WI38 (cell line): ENCODE measurements around the gene ZNF367.
"Not testable (repeated sequence)": the region's sequence is repeated elsewhere in the genome, so short reads cannot be mapped to it uniquely, and the experiment has no call there.

Experiments used
- H3K4me3 ChIP-seq: 2 replicates; pipeline ENCODE4 v1.5.1; 2011; ENCODE audit warnings: low read depth, mild to moderate bottlenecking, control low read depth, low read length
- TF ChIP-seq, protein P1 (sequence below): IDR thresholded peaks from 2 replicates; pipeline ENCODE4 v1.5.1; 2012; ENCODE audit warnings: low read depth, mild to moderate bottlenecking, control low read depth, low read length

ZNF367 gene

GRCh38 chr9:96376891-96377874, 41.0 kb downstream of the ZNF367 start:
- TF ChIP-seq, protein P1, sequence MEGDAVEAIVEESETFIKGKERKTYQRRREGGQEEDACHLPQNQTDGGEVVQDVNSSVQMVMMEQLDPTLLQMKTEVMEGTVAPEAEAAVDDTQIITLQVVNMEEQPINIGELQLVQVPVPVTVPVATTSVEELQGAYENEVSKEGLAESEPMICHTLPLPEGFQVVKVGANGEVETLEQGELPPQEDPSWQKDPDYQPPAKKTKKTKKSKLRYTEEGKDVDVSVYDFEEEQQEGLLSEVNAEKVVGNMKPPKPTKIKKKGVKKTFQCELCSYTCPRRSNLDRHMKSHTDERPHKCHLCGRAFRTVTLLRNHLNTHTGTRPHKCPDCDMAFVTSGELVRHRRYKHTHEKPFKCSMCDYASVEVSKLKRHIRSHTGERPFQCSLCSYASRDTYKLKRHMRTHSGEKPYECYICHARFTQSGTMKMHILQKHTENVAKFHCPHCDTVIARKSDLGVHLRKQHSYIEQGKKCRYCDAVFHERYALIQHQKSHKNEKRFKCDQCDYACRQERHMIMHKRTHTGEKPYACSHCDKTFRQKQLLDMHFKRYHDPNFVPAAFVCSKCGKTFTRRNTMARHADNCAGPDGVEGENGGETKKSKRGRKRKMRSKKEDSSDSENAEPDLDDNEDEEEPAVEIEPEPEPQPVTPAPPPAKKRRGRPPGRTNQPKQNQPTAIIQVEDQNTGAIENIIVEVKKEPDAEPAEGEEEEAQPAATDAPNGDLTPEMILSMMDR, result no peak
- H3K4me3 ChIP-seq, result no peak overlapping the region

- not testable (repeated sequence) for H3K4me3 ChIP-seq
These were observed 42.7 kb downstream of the ZNF367 start for GRCh38 chr9:96375507-96375906.

DNA sequence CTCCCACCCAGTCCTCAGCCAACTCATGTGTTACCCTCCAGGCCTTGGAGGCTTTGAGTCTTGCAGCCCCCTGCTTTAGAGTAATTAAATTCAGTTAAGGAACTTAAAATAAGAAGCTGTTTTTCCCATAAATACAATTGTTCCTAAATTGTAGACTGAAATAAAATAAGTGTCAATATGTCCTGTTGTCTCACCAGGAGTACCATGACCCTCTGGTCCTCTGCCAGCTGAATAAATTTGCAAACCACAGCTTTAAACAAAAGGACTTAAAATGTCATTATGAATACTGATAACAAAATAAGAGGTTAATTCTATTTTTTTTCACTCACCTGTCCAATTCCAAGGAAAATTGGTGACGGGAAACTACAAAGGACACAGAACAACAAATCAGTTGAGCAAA, 50.2 kb downstream of the ZNF367 start:
- TF ChIP-seq, protein P1, result no peak
- no peak overlapping the region for H3K4me3 ChIP-seq

GRCh38 chr9:96363175-96363967, 54.8 kb downstream of the ZNF367 start:
- TF ChIP-seq, protein P1, result no peak
- H3K4me3 ChIP-seq, result no peak overlapping the region

- H3K4me3 ChIP-seq, result not testable (repeated sequence)
These were observed 56.1 kb downstream of the ZNF367 start for GRCh38 chr9:96362119-96362518.

DNA sequence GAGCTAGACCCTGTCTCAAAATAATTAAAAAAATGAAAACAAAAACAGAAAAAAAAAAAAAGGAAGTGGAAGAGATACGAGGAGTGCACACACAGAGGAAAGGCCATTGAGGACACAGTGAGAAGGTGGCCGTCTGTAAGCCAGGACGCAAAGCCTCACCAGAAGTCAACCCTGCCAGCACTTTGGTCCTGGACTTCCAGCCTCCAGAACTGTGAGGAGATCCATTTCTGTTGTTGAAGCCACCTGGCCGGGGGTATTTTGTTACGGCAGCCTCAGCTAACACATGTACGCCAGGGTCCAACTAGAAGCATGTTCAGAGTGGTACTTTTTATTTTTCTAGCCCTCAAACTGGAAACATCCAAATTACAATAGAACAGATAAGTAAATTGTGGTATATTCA, 56.5 kb downstream of the ZNF367 start:
- TF ChIP-seq, protein P1, result no peak
- H3K4me3 ChIP-seq, result no peak overlapping the region

DNA sequence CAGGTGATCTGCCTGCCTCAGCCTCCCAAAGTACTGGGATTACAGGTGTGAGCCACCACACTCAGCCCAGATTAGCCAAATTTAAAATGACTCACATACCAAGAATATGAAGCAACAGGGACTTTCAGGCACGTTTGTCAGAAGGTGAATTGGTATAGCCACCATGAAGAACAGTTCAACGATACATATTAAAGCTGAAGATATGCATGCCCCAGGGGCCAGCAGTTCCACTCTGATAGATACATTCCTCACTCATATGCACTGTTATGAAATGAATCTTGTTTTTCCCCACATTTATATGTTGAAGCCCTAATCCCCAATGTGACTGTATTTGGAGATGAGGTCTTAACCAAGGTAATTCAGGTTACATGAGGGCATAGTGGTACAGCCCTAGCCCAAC, 57.2 kb downstream of the ZNF367 start:
- TF ChIP-seq, protein P1, result no peak
- H3K4me3 ChIP-seq, result no peak overlapping the region

GRCh38 chr9:96360523-96360922, 57.6 kb downstream of the ZNF367 start:
- not testable (repeated sequence) for H3K4me3 ChIP-seq
